GM12874 (cell line): ENCODE data around the gene ISM1.

ENCODE experiments used
- TF ChIP-seq, protein P1 (sequence below): IDR thresholded peaks from 2 replicates; pipeline ENCODE4 v1.5.1; 2011; ENCODE audit warnings: low read depth, mild to moderate bottlenecking, control low read depth, low read length, moderate library complexity; ENCODE audit not compliant: insufficient read depth

Gene ISM1

DNA sequence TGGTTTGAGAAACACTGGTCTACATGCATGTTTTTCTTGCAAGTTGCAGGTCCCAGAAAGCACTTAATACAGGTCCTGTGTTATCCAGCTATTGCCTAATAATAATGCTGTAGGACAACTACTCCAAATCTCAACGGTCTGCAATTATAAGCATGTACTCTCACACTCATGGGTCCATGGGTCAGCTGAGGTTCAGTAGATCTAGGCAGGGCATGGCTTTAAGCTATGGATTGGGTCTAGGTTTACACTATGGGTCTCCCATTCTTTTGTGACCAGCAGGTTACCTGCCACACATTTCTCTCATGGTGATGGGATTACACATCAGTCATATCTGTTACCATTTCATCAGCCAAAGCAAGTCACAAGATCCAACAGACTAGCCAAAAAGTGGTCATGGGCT, 13.9 kb downstream of the ISM1 start:
- TF ChIP-seq, protein P1, sequence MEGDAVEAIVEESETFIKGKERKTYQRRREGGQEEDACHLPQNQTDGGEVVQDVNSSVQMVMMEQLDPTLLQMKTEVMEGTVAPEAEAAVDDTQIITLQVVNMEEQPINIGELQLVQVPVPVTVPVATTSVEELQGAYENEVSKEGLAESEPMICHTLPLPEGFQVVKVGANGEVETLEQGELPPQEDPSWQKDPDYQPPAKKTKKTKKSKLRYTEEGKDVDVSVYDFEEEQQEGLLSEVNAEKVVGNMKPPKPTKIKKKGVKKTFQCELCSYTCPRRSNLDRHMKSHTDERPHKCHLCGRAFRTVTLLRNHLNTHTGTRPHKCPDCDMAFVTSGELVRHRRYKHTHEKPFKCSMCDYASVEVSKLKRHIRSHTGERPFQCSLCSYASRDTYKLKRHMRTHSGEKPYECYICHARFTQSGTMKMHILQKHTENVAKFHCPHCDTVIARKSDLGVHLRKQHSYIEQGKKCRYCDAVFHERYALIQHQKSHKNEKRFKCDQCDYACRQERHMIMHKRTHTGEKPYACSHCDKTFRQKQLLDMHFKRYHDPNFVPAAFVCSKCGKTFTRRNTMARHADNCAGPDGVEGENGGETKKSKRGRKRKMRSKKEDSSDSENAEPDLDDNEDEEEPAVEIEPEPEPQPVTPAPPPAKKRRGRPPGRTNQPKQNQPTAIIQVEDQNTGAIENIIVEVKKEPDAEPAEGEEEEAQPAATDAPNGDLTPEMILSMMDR = no peak

DNA sequence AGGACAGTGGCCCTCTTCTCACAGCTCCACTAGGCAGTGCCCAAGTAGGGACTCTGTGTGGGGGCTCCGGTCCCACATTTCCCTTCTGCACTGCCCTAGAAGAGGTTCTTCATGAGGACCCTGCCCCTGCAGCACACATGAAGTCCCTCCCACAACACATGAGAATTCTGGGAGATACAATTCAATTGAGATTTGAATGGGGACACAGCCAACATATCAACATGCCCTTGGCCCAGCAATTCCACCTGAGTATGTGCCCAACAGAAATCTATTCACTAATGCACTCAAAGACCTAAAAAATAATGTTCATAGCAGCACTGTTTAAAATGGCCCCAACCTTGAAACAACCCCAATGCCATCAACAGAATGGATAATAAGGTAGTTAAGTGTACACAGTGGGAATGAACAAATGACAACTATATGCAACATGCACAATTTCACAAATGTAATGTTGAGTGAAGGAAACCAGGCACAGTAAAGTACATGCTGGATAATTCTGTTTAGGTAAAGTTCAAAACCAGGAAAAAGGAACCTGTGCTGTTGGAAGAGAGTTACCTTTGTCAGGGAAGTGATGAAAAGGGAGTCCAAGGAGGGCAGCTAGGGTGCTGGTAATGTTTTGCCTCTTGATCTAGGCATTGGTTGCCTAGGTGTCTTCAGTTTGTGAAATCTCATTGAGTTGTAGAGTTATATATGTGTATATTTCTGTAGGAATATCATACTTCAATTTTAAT, 16.1 kb downstream of the ISM1 start:
- TF ChIP-seq, protein P1 = no peak

DNA sequence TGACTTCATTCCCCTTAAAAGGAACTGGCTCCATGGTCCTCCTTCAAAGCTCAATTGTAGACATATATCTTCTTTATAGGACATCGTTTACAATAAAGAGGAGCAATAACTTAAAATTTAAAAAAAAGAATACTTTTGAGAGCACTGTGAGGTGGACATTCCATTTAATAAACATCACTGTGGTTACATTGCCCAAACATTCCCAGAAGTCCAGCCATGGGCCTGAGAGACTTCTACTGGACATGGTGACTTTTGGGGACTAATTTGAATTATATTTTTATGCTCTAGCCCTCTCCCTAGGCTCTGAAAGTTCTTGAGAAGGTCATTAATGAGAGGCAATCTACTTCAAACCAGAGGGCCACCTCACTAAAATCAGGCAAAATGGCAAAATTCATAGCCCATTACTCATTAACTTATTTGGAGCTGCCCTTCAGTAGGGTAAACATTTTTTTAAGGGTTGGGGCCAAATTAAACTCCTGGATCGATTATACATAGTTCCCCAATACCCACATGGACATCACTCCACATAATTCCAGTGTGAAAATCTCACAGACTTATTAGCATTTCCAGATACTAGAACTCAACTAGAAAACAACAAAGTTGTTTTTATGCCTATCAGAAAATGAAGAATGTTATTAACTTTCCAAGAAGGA, 17.1 kb downstream of the ISM1 start:
- TF ChIP-seq, protein P1 = no peak

GRCh38 chr20:13243826-13244376, 22.8 kb downstream of the ISM1 start:
- TF ChIP-seq, protein P1 = no peak

GRCh38 chr20:13245250-13245723, 24.2 kb downstream of the ISM1 start:
- TF ChIP-seq, protein P1 = no peak

DNA sequence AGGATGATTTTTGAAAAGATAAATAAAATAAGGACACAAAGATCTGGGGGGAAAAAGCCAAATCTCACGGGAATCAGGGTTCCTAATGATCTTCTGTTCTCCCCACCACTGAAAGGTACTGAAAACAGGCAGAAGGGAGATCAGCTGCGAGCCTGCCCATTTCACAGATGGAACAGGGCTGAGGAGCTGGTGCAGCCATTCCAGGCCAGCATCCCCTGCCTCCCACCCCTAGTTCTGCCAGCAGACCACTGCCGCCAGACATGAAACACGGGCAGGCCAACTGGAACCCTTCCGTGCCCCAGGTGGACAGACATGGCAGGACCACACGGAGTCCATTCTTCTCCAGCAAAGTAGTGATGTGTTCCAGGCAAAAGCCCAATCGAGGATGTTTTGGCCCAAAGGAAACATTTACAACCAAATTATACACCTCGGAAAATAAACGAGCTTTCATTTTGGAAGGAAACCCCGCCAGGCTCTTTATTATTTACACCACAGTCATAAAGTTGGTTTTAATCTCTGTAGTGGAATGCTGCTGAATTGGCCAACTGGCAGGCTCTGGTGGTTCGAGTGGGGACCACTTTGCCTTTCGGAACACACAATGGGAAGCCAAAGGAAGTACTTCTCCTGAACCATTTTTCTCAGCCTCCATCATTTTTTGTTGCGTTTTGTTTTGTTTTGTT, 28.2 kb downstream of the ISM1 start:
- TF ChIP-seq, protein P1 = no peak

DNA sequence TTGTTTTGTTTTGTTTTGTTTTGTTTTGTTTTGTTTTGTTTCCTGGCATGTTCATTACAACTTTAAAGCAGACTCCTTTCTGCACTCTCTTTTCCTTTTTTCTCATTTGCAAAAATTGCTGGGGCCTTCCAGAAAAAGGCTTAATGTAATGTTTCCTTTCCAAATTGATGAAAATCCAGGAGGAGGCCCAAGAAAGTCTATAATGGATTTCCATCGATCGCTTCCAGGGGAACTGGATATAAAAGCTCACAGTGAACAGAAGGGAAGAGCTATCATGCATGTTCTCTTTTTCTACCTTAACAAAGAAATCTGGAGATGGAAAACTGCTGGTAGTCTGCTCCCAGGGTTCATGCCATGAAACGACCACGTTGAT, 28.7 kb downstream of the ISM1 start:
- TF ChIP-seq, protein P1 = no peak
